Measurements from ENCODE around the gene NDRG2.

- TF ChIP-seq CTCF (conservative IDR thresholded peaks at IDR 0.05; ENCODE audit: low read depth, low read length) = no peak
- no peak for TF ChIP-seq EZH2 (IDR thresholded peaks at IDR 0.05; ENCODE audit: borderline replicate concordance, low read depth, low read length, poor library complexity, severe bottlenecking)
These were observed 46.2 kb downstream of the NDRG2 start for GRCh38 chr14:20978687-20979086.
